COLO668 (cell line): ENCODE data around the gene RASAL2.
"Not testable (repeated sequence)": the region's sequence is repeated elsewhere in the genome, so short reads cannot be mapped to it uniquely, and the experiment has no call there.

ENCODE experiments used
- DNase-seq: peaks from one replicate; lab custom pipeline; 2025; ENCODE audit not compliant: unreplicated experiment; lab: John Stamatoyannopoulos, UW

Gene RASAL2

DNA sequence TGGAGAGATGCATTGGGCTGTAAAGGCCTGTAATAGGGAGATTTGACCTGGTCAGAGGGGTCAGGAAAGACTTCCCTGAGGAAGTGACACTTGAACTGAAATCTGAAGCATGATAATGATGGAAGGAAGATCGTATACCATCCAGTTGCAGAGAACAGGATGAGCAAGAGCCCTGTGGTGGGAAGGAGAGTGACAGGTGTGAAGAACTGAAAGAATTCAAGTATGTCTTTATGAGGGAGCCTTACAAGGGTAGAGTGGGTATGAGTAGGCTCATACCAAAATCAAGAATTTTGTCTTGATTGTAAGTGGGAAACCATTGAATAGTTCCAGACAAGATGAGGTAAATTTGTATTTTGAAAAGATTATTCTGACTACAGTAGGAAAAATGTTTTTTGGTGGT lies 129.4 kb downstream of the RASAL2 start:
- DNase-seq, result no peak

DNA sequence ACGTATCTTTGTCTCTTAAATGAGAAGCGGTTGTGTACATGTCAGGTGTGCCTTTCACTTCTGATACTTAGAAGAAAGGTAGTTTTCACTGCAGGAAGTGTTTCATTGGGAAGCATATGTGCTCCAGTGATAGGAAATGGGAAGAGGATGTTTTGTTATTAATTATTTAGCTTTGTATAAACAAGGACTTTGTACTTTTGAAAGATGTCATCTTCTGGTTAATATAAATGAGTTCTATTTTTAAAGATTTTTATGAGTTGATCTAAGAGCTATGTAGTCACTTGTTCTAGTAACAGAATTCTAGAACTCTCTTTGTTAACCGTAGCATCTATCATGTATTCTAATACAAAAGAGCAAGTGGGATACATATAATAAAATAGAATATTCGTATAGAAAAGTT lies 130.5 kb downstream of the RASAL2 start:
- no peak for DNase-seq

DNA sequence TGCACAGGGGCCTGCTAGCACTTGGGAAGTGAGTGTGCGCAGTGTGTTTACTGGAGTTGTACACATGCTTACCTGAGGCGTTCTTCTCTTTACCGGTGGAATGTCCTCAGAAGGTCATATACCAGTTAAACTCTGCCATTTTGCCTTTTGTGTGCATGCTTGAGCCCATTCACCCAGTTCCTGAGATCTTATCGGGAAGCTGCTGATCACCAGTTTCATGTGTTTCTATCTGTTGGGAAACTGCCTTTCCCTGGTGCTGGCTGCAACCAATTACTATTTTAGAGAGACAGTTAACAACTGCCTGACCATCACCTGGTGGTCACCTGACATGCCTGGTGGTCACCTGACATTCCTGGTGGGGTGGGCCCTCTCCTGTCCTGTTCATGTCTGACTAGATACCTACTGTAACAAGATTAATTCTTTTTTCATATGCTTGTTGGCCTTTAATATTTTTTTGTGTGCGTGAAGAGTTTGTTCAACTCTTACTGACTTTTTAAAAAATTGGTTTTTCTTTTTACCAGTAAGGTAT lies 137.0 kb downstream of the RASAL2 start:
- DNase-seq, result no peak

DNA sequence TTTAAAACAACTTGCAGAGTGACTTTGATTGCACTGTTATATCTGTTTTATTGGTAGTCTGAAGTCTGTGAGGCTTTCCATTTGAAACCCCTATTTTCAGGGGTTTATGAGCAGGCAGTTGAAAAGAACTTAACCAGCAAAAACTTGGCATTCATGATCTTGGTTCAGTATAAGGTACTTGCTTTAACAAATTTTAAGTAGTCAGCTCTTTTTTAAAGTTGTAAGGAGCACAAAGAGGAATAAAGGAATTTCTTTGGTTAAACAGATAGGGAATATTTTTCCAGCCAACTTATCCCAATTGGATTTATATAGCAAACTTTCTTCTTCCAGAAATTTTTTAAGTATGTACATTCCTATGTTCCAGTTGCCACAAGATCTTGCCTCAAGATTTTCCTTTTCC lies 138.2 kb downstream of the RASAL2 start:
- DNase-seq, result no peak

GRCh38 chr1:178232949-178233348 lies 139.0 kb downstream of the RASAL2 start:
- DNase-seq, result no peak

DNA sequence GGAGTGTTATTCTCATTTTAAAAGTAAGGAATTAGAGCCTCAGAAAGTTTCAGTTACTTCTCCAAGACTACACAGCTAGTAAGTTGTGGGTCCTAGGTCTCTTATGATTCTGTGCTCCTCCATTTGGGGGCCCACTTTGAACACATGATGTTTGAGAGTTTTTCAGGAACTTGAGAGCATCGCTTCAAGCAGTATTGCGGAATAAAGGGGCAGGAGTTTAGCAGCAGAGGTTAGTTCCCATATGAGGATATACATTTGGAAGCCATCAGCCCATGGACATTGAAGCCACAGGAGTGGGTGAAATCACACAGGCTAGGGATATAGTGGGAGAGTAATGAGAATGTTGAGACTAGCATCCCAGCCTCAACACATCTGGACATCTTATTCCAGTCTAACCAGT lies 143.2 kb downstream of the RASAL2 start:
- no peak for DNase-seq

DNA sequence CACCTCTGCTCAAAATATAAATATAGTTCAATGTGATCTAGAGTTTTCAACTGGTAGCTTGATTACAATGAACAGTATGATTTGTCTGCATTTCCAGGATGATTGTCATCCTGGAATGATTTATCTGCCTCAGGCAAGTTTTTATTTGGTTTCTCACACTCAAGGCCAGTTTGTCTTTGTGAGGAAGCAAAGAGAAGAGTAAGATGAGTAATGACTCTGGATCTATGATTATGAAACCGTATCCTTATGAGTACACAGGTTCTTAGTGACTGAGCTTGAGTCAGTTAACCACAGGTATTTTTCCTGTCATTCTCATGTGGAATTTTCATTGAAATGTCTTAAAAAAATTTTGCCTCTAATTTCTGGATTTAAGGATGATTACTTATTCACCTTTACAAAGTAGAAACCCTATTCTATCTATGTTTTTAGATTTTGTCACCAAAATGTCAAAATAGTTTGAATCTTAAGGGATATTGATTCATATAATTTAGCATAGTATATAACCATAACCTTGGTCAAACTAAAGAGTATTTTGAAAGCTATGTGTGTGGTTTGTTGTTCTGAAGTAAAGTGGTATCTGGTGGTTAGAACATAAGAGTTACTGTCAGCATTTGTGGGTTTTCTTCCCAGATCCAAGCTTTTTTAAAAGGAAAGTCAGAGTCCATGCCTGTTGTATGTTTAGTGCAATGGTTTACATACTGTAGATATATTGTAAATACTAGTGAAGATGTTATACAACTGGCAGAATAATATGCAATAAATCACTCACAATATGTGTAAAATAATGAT lies 145.0 kb downstream of the RASAL2 start:
- DNase-seq, result no peak

GRCh38 chr1:178241057-178241456 lies 147.2 kb downstream of the RASAL2 start:
- DNase-seq, result no peak

DNA sequence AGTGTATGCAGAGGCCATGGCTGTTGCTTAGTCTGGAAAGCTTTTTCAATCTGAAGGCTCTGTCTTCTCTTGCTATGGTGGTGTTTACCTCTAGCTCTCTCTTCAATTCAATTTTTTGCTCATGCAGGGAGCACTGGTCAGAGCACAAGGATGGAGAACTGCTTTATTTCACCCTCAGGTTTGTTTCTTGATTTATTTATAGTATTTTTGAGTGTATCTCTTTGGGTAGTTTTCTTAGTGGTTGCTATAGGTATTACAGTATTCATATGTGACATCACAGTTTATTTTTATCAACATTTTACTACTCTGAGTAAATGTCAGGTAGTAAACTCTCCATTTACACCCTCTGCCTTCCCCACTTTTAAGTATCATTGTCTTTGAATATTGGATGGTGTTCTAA lies 147.9 kb downstream of the RASAL2 start:
- DNase-seq, result no peak

GRCh38 chr1:178243119-178243518 lies 149.2 kb downstream of the RASAL2 start:
- no peak for DNase-seq

GRCh38 chr1:178243890-178244289 lies 150.0 kb downstream of the RASAL2 start:
- no peak for DNase-seq

GRCh38 chr1:178248284-178248683 lies 154.4 kb downstream of the RASAL2 start:
- not testable (repeated sequence) for DNase-seq

GRCh38 chr1:178253581-178253980 lies 159.7 kb downstream of the RASAL2 start:
- not testable (repeated sequence) for DNase-seq

GRCh38 chr1:178254433-178254832 lies 160.5 kb downstream of the RASAL2 start:
- no peak for DNase-seq

DNA sequence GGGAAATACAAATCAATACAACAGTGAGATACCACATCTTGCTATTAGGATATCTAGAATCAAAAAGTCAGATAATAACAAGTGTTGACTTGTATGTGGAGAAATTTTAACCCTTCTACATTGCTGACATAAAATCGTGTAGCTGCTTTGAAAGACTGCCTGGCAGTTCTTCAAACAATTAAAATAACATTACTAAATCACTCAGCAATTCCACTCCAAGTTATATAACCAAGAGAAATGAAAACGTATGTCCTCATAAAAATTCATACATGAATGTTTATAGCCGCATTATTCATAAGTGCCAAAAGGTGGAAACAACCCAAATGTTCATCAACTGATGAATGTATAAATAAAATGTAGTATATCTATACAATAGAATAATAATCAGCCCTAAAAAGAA lies 164.6 kb downstream of the RASAL2 start:
- DNase-seq, result no peak

DNA sequence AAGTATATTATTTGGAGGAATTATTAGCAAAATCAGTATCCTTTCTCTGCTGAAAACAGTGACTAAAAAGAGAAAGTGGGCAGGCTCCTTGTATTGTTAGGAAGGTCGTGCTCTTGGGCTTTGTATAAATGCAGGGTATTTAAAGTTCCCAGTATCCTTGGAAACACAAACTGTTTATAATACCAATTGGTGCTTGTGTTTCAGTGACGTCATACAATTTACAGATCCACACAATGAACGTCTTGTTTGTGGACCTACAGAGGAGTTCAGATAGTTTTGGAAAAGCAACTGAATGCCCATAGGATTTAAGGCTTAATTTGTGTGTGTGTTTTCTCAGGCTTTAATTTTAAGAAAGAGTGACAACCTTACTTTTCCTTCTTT lies 168.2 kb downstream of the RASAL2 start:
- no peak for DNase-seq

- no peak for DNase-seq
Measured at GRCh38 chr1:178263341-178263740, 169.4 kb downstream of the RASAL2 start.

GRCh38 chr1:178266113-178266512 lies 172.2 kb downstream of the RASAL2 start:
- no peak for DNase-seq

- DNase-seq, result no peak
Measured at GRCh38 chr1:178266619-178267066, 172.7 kb downstream of the RASAL2 start.

DNA sequence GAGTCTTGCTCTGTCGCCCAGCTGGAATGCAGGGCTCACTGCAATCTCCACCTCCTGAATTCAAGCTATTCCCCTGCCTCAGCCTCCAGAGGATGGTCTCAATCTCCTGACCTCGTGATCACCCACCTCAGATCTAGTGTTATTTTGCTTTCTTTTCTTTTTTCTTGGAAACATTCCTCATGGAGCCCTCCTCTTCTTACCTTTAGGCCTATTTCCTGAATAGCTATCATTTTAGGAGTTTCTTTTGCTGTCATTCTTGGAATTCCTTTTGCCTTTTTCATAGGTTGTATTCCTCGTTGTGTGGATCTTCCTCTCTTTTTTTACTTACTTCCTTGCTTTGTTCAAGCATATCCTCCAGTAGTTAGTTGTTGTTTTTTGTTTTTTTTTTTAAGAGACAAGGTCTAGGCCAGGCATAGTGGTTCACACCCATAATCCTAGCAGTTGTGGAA lies 173.8 kb downstream of the RASAL2 start:
- DNase-seq, result no peak

DNA sequence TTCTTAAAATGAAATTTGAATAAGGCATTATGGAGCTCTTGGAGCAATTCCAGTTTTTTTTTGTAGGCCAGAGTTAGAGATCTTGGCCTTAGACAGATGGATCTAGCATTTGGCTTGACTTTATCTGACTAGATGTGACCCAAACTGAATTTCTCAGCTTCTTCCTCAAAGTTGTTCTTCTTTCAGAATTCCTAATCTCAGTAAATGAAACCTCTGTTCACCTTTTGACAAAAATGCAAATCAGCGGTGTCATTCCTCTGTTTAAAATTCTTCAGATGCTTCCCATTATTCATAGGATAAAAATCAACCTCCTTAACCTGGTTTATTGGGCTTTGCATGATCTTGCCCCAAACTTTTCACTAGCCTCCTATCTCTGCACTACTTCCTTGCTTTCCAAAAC lies 177.6 kb downstream of the RASAL2 start:
- no peak for DNase-seq

- DNase-seq, result no peak
Measured at GRCh38 chr1:178273707-178274410, 180.0 kb downstream of the RASAL2 start.
